Measurements from ENCODE around the gene SEC24D.

Gene SEC24D

DNA sequence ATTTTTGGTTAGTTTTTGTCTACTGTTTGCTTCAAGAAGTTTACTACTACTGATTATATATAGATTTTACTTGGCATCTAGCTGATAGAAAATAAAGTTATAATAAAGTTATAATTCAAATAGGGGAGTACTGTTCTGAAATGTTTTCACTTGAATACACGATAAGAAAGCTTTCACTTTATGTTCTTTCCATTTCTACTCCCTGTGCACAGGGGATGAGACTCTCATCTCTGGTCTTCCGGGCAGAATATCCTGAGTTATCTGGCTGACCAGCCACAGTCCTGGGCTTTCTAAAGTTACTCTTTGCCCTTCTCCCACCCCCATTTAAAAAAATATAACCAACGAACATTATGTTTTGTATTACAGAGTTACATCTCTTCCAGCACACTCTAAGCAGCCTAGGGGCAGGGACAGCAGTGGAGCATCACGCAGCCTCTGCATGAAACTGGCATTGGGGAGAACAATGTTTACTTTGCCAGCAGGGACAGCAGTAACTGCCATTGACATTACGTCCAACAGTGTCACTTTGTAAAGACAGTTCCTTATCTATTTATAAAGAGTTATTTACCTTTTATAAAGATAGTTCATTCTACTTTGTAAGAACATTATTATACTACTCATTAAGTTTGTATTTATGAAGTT is 86.5 kb downstream of the SEC24D start:
- no peak for DNase-seq

DNA sequence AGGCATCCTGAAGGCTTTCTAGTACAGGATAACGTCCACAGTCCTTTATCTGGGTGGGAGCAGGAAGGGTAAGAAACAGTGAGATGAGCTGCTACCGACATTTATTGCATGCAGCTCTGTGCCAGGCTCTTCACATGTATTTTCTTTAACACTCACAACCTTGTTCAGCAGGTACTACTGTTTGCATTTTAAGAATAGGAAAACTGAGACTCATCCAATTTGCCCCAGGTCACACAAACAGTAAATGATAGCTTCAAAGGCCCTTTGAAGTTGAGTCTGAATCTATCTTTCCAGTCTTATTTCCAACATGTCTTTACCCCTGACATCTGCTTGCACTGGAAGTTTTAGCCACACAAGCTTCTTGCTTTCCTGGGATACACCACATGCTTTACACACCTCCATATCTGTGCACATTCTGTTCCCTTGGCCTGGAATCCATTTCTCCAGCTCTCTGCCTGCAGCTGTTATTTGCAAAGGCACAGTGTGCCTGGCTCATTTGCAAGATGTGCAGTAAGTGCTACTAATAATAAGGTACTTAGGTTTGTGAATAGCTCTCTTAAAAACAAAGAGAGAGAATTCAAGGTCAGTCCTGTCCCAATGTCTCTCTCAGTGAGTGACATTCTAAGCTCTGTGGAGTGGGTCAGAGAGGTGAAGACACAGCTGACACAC is 89.5 kb downstream of the SEC24D start:
- DNase-seq, result no peak

GRCh38 chr4:118745357-118745756 is 90.6 kb downstream of the SEC24D start:
- DNase-seq, result no peak

- DNase-seq, result no peak
Observed at GRCh38 chr4:118743867-118744266, 92.1 kb downstream of the SEC24D start.

DNA sequence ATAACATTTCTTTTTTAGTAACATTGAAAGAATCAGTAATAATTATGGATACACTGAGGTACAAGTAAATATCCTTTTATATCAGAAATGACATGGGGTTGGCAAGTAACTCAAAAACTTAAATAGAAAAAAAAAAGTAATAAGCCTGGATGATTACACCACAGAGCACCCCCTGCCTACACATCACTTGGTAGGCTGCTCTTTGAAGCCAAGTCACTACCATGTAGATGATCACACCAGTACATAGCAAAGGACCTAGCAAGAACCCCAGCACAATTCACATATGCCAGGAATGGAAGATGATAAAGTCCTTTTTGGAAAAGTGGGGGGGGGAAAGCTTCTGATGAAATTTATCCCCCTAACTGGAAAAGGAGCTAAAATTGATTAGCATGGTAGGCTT is 93.9 kb downstream of the SEC24D start:
- no peak for DNase-seq

- DNase-seq, result no peak
Observed at GRCh38 chr4:118741301-118741855, 94.5 kb downstream of the SEC24D start.

DNA sequence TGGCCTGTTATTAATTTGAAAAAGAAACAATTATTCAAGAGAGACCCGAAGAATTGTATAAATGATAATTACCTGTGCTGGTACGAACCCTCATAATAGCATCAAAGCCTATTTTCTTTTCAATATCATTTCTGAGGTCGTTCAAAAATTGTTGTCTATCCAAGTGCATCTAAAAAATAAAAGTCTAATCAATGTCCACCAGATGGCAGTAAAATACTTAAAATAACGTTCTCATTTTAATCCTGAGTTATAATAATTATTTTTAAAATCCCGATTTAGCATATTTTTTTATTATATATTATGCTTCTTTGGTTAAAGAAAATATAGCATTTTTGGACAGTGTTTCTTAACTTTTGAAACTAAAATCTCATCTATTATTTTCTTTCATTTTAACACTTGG is 95.1 kb downstream of the SEC24D start:
- DNase-seq, result no peak

DNA sequence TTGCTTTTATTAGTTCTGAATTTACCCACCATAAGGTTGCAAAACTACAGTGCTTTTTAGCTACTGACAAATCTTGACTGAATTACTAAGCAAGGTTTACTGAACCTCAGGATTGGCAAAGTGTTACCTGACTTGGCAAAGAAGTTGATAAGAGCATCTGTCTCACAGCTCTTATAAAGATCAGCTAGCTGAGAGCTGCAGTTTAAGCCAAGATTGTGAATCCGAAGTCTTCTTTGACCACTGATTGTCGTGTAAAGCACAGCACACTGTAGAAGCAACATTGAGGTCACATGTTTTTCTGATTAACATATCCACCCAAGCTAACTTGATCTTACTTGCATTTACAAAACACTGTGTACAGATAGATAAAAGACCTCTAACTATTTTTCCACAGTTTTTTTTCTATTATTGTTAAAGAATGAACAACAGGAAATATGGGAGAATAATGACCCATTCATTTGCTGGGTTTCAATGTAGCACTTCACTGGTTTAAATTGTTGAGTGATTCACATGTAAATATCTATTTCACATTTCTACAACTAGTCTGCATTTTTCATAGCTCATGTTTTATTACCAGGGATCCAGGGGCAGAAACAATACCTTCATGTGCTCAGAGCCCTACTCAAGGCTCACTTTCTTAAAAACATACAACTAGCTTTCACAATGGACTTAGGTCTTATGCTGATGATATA is 96.8 kb downstream of the SEC24D start:
- DNase-seq, result no peak

DNA sequence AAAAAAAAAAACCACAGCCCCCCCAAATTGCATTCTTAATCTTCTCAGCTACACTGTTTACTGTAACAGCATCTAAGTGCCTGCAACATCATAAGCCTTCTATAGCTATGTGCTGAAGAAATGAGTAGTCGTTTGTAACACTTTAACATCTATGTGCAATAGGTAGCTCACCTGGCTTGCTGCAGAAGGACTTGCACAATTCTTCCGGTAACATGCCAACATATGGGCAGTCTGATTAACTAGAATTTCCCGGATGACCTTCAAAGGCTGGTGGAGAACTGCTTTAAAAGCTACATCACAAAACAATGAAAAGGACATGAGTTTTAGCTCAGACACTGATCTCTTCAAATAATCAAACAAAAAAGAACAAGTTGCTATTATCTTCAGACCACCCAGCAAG is 97.8 kb downstream of the SEC24D start:
- no peak for DNase-seq

- no peak for DNase-seq
Observed at GRCh38 chr4:118736900-118737299, 99.0 kb downstream of the SEC24D start.

- DNase-seq, result no peak
Observed at GRCh38 chr4:118734491-118735205, 101.3 kb downstream of the SEC24D start.

- DNase-seq, result no peak
Observed at GRCh38 chr4:118732591-118733330, 103.2 kb downstream of the SEC24D start.

DNA sequence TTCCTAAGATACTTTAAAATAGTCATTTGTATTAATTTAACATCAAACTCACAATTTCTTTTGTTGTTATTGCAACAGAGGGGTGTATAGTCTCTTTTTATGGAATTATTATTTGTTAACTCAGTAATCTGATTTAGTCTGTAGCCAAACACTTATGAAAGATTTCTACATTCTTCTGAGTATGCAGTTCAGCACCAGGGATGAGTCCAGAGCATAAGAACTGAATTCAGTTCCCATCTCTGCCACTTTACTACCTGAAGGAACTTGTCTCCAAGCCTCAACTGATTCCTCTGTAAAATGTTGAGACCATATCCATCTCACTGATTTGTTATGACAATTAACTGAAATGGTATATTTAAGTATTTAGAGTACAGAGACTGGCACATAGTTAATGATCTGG is 105.2 kb downstream of the SEC24D start:
- no peak for DNase-seq

DNA sequence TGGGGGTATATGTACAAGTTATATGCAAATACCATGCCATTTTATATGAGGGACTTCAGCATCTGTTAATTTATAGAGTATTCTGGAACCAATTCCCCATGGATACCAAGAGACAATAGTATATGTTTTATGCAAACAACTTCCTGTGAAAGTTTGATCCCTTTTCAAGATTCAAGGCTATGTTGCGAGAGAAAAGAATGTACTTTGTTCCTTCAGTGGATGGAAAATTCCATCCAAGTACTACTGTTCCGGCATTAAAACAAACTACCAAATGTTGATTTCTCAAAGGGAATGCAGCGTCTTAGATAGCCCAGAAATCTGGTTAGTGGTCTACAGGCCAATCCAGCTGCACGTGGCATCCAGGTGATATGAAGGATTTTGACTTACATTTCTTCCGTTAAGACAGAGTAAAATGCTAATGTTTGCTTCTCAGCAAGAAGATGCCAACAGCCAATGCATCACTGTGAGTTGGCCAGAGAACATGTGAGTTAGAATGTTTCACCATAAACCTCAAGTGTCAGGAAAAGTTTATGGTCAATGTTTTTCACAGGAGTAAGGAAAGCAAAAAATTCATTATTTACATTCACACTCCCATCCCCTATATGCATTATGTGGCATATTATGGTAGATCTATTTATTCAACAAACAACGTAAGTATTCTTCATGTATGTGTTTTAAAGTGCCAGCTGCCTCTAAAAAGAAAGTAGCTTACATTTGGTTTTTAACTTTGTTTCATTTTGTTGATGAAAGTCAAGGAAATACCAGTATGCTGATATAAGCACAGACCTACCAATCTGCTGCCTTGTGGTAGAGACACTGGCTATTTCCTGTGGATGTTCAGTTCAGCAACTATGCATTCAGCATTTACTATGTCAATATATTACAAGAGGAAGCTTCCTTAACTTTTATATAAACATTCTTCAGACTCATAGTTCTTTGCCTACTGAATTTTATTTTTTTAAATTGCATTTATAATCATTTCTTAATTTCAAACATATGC is 106.3 kb downstream of the SEC24D start:
- no peak for DNase-seq

GRCh38 chr4:118727360-118727759 is 108.6 kb downstream of the SEC24D start:
- DNase-seq, result no peak

DNA sequence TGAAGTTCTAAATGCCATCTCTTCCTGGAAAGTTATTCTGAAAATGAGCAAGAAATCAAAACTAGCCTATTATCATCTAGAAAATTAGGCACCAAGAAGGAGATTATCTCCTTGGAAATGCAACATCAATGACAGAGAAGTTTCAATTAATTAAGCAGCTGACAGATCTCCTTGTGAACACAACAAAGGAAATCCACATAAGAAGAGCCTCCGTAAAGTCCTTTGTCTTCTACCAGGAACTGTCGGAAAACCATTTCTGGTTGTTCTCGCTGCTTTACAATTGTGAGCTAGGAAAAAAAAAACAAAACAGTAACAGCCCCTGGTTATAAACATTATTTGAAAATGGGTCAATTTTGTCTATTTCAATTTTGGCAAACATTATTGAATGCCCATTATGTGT is 112.6 kb downstream of the SEC24D start:
- DNase-seq, result no peak

GRCh38 chr4:118721752-118722151 is 114.2 kb downstream of the SEC24D start:
- DNase-seq, result no peak

DNA sequence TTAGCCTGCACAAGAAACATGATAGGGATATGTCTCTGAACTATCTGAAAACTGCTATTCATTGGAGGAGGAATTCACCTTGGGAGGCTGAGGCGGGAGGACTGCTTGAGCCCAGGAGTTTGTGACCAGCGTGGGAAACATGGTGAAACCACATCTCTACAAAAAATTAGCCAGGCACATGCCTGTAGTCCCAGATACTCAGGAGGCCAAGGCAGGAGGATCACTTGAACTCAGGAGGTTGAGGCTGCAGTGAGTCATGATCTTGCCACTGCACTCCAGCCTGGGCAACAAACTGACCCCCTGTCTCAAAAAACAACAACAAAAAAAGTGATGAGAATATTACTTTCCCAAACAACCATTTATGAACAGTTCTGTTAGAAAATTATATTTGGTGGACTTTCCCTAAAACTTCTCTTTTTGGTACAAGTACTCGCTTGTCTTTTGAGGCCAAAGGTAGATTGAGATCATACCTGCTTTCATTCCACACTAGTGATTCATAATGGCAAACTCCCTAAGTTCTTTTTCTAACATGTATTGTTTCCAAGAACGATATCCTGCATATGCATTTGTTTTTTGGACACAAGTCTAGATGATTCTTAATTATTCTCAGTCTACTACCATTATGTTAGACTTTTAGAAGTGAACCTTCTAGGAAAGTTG is 117.3 kb downstream of the SEC24D start:
- DNase-seq, result no peak

GRCh38 chr4:118716304-118716703 is 119.6 kb downstream of the SEC24D start:
- no peak for DNase-seq

- no peak for DNase-seq
Observed at GRCh38 chr4:118714682-118715081, 121.2 kb downstream of the SEC24D start.

GRCh38 chr4:118712872-118713271 is 123.1 kb downstream of the SEC24D start:
- no peak for DNase-seq

Measured in SHP77 (cell line).